Upper lobe of left lung (tissue), 6 donors: ENCODE measurements around the gene RNF19B. TPM values are rescaled to one million over a fixed set of nuclear protein-coding genes. Genes with fewer than 3 reads are reported as not detected.

Experiments used
- ATAC-seq, 2 donors: fragments of 200-7000 bp; cut with Tn5 transposase; one replicate each; pipeline ENCODE4 v1.9.1; 2022; ENCODE audit warnings: mild to moderate bottlenecking in 2 of 2, moderate library complexity in 2 of 2; ENCODE audit not compliant: low FRiP score in 2 of 2
- DNase-seq, 2 donors: peaks; one replicate each; pipeline ENCODE4 v3.0.0-alpha.2; 2019 to 2020
- H3K27ac ChIP-seq, 4 donors: fragments of 200-600 bp; sonication (generic); one replicate each; pipeline ENCODE4 v1.5.1; 2016 to 2019
- H3K27me3 ChIP-seq, 4 donors: fragments of 200-600 bp; sonication (generic); one replicate each; pipeline ENCODE4 v1.5.1; 2017 to 2019
- H3K36me3 ChIP-seq, 4 donors: fragments of 200-600 bp; sonication (generic); one replicate each; pipeline ENCODE4 v1.5.1; 2016 to 2019
- H3K4me1 ChIP-seq, 4 donors: fragments of 200-600 bp; sonication (generic); one replicate each; pipeline ENCODE4 v1.5.1; 2018 to 2019
- H3K4me3 ChIP-seq, 4 donors: fragments of 200-600 bp; sonication (generic); one replicate each; pipeline ENCODE4 v1.5.1; 2017 to 2019; ENCODE audit warnings: mild to moderate bottlenecking in 2 of 4, moderate library complexity in 1 of 4
- H3K9me3 ChIP-seq, 4 donors: fragments of 200-600 bp; sonication (generic); one replicate each; pipeline ENCODE4 v1.5.1; 2018 to 2019
- EP300 ChIP-seq, 4 donors: sonication (generic); formaldehyde crosslinking; IDR thresholded peaks; one replicate each; pipeline ENCODE4 v1.5.1; 2017; ENCODE audit warnings: antibody characterized with exemption in 4 of 4, control low read depth in 2 of 4
- POLR2A ChIP-seq, 4 donors: fragments of 450-650 bp; IDR thresholded peaks; one replicate each; pipeline ENCODE4 v1.5.1; 2016 to 2017; ENCODE audit warnings: antibody characterized with exemption in 4 of 4, mild to moderate bottlenecking in 2 of 4
- POLR2AphosphoS5 ChIP-seq, 2 donors: sonication (generic); formaldehyde crosslinking; IDR thresholded peaks; one replicate each; pipeline ENCODE4 v1.5.1; 2017; ENCODE audit warnings: antibody characterized with exemption in 2 of 2
- WGBS, 2 donors: methylation state at CpG; one replicate each; pipeline ENCODE4 v1.1.5; 2017 to 2018; 5-methylcytosine and 5-hydroxymethylcytosine counted together
- total RNA-seq, 6 donors: library from RNA; depleted of rRNA in 4 of 6; stranded (reverse); fragments of >200 nt in 4 of 6; gene quantifications; one replicate each; pipeline versions ENCODE4 v1.1.0 to v1.2.1, GENCODE V29; 2016 to 2021
- TF ChIP-seq, protein P1 (sequence below), 6 experiments: fragments of 450-650 bp in 4 of 6; fragments of 200-600 bp in 2 of 6; sonication (generic) in 2 of 6; IDR thresholded peaks; one replicate each; pipeline ENCODE4 v1.5.1; 2016 to 2019; ENCODE audit warnings: antibody characterized with exemption in 6 of 6
- donor health status: DM: no; HTN: no; CAD: no; lungs with moderate emphysema.
- donor health status: DM: no; HTN: yes; CAD: no; lungs with severe emphysema.

Gene RNF19B, protein sequence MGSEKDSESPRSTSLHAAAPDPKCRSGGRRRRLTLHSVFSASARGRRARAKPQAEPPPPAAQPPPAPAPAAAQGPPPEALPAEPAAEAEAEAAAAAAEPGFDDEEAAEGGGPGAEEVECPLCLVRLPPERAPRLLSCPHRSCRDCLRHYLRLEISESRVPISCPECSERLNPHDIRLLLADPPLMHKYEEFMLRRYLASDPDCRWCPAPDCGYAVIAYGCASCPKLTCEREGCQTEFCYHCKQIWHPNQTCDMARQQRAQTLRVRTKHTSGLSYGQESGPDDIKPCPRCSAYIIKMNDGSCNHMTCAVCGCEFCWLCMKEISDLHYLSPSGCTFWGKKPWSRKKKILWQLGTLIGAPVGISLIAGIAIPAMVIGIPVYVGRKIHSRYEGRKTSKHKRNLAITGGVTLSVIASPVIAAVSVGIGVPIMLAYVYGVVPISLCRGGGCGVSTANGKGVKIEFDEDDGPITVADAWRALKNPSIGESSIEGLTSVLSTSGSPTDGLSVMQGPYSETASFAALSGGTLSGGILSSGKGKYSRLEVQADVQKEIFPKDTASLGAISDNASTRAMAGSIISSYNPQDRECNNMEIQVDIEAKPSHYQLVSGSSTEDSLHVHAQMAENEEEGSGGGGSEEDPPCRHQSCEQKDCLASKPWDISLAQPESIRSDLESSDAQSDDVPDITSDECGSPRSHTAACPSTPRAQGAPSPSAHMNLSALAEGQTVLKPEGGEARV
- total RNA-seq = 10 to 100 TPM; 28.7 to 44.5 (median 37.4) TPM

DNA sequence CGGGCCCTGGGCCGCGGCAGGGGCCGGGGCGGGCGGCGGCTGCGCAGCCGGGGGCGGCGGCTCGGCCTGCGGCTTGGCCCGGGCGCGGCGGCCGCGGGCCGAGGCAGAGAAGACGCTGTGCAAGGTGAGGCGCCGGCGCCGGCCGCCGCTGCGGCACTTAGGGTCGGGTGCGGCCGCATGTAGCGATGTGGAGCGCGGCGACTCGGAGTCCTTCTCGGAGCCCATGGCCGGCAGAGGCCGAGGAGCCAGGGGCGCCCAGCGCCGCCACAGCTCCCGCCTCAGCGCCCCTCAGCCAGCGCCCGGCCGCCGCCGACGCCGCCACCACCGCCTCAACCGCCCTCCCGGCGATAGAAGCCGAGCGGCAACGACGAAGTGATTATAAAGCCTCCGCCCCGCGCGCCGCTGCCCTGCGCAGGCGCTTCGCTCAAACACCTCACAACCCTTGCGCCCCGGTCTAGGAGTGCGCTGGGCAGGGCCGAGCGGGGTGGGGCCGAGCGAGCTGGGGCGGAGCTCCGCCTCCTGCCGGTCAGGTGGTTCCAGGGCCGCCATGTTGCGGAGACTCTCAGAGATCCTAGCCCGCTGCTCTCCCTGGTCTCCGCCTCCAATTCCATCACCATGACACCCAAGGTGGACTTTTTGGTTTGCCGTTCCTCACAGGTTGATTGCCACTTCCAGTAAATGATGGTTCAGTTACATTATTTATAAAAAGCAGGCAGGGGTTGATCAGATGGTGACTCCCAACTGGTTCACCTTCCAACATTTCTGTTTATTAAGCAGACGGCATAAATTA, at the start of gene RNF19B:
RNF19B (minus strand) TSS at position 349 of the 790 bp plus-strand sequence; CDS start at position 225, 124 bp downstream.
- ATAC-seq (peak; percentile 98 to 99), DNase-seq (peak; percentile 98 to 99)
- Histone ChIP-seq H3K27me3 (no peaks in the 10 kb centered on the region), H3K4me1 (peaks cover 22 to 37% (median 28%) of the 10 kb centered on the region in 4 donors), H3K27ac (peak within 1 kb of the TSS; percentile 89 to 99 (median 98)), H3K4me3 (peak within 1 kb of the TSS; percentile 88 to 99 (median 96)), H3K36me3 (no peaks in the 10 kb centered on the region), H3K9me3 (peaks cover 0 to 3% (median 0%) of the 10 kb centered on the region in 4 donors)
- WGBS, 2 donors = 3 to 14% methylated on average over 4 to 20 of the region's 83 CpGs
- TF ChIP-seq, protein P1, sequence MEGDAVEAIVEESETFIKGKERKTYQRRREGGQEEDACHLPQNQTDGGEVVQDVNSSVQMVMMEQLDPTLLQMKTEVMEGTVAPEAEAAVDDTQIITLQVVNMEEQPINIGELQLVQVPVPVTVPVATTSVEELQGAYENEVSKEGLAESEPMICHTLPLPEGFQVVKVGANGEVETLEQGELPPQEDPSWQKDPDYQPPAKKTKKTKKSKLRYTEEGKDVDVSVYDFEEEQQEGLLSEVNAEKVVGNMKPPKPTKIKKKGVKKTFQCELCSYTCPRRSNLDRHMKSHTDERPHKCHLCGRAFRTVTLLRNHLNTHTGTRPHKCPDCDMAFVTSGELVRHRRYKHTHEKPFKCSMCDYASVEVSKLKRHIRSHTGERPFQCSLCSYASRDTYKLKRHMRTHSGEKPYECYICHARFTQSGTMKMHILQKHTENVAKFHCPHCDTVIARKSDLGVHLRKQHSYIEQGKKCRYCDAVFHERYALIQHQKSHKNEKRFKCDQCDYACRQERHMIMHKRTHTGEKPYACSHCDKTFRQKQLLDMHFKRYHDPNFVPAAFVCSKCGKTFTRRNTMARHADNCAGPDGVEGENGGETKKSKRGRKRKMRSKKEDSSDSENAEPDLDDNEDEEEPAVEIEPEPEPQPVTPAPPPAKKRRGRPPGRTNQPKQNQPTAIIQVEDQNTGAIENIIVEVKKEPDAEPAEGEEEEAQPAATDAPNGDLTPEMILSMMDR (IDR thresholded peaks at IDR 0.05) = peak in 4 of 6 experiments; percentile 53 to 75 (median 62)
- peak; percentile 80 to 100 (median 99) for TF ChIP-seq POLR2A (IDR thresholded peaks at IDR 0.05)
- peak; percentile 97 to 100 for TF ChIP-seq POLR2AphosphoS5 (IDR thresholded peaks at IDR 0.05)
- TF ChIP-seq EP300 (IDR thresholded peaks at IDR 0.05) = peak in 1 of 4 donors; percentile 43

DNA sequence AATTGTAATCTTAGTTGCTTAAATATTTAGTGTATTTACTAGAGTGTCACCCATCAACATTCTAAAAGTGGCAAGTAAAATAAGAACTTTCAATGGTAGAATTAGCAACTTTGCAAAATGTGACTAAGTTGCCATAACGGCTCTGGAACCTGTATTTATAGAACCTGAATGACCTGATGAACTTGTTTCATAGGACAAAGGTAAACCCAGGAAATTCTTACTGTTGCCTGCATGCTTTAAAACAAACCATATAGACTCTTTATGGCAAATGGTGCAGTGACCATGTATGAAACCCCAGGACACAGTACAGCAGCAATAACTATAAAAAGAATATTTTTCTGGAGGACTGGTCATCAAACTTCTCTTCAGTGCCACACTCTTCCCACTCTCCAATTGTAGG, 49.2 kb upstream of the RNF19B start:
- H3K27me3 ChIP-seq = no peaks in the 10 kb centered on the region
- H3K4me3 ChIP-seq = no peak overlapping the region
- ATAC-seq (no peak), DNase-seq (no peak)
- TF ChIP-seq EP300 (IDR thresholded peaks at IDR 0.05) (no peak), POLR2AphosphoS5 (IDR thresholded peaks at IDR 0.05) (no peak), POLR2A (IDR thresholded peaks at IDR 0.05) (no peak)
- TF ChIP-seq, protein P1 (IDR thresholded peaks at IDR 0.05) = no peak
- peaks cover 0 to 42% (median 33%) of the 10 kb centered on the region in 4 donors for H3K36me3 ChIP-seq
- peaks cover 30 to 34% (median 33%) of the 10 kb centered on the region in 4 donors for H3K4me1 ChIP-seq
- H3K9me3 ChIP-seq = no peaks in the 10 kb centered on the region
- H3K27ac ChIP-seq = no peak overlapping the region
- 61 to 68% methylated on average over 1 of the region's 1 CpG for WGBS, 2 donors

DNA sequence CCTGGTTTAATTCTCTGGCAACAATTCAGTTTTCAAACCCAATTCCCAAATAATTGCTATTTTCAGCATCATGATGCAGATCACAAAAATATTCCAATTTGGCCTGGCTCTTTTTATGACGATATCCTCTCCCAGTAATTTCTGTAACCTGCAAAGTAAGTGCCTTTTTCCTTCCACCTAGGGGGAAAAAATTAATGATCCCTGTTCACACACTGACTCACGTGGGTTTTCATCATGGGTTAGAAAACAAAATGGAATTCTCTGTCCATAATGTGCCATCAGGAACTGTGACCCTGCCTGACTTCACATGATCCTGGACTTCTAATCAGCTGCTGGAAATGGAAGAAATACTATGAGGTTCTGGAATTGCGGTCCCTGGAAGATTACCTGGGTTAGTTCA, 47.6 kb upstream of the RNF19B start:
- ATAC-seq (no peak), DNase-seq (no peak)
- Histone ChIP-seq H3K4me3 (no peak overlapping the region), H3K27me3 (no peaks in the 10 kb centered on the region), H3K9me3 (no peaks in the 10 kb centered on the region), H3K27ac (peak overlapping the region in 3 of 4 donors; percentile 47 to 82 (median 80)), H3K36me3 (peaks cover 0 to 37% (median 28%) of the 10 kb centered on the region in 4 donors), H3K4me1 (peaks cover 33 to 50% (median 46%) of the 10 kb centered on the region in 4 donors)
- TF ChIP-seq EP300 (IDR thresholded peaks at IDR 0.05) = no peak
- TF ChIP-seq POLR2A (IDR thresholded peaks at IDR 0.05) = no peak
- TF ChIP-seq POLR2AphosphoS5 (IDR thresholded peaks at IDR 0.05) = no peak
- TF ChIP-seq, protein P1 (IDR thresholded peaks at IDR 0.05) = no peak
- 78 to 88% methylated on average over 3 of the region's 3 CpGs for WGBS, 2 donors

DNA sequence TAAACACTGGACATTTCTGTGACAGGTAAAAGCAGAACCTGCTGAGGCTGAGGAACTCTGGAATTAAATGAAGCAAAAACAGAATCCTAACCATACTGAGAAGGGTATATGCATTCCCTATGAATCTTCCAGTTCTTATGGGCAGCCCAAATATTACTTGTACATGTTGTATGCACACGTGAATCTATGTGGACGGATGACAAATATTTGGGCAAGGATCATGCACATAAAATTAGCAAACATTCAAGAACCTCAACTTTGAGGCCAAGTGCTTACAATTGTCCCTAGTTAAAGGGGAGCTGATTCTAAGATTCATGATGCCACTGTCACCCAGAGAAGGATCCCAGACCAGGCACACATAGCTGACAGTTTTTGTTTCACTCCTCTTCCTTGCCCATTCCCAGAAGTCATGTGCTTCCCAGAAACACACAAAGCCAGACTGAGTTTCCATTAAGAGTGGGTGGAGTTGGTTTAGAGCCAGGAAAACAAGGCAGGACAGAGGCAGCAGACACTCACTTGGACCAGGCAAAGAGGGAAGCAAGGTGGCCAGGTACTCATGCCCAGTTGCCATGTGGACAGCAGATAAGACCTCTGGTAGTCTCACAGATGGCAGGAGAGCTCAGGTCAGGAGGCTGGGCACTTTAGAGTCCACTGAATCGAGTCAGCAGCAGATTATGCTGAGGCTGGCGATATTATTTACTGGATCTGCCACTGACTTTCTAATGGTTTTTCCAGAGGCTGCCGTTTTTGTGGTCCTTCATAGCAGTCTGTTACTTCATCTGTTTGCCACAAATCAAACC, 46.5 kb upstream of the RNF19B start:
- DNase-seq = peak in 1 of 2 donors; percentile 68
- TF ChIP-seq POLR2A (IDR thresholded peaks at IDR 0.05) (no peak), POLR2AphosphoS5 (IDR thresholded peaks at IDR 0.05) (peak; percentile 77 to 91), EP300 (IDR thresholded peaks at IDR 0.05) (peak in 2 of 4 donors; percentile 70 to 92)
- TF ChIP-seq, protein P1 (IDR thresholded peaks at IDR 0.05) = no peak

More for the DNA sequence above, 46.5 kb upstream of the RNF19B start:
- peak in 1 of 2 donors; percentile 53 for ATAC-seq
- WGBS, 2 donors = 45% methylated on average over 5 of the region's 5 CpGs
- peaks cover 41 to 60% (median 56%) of the 10 kb centered on the region in 4 donors for H3K4me1 ChIP-seq
- H3K36me3 ChIP-seq = peaks cover 0 to 33% (median 25%) of the 10 kb centered on the region in 4 donors
- H3K9me3 ChIP-seq = no peaks in the 10 kb centered on the region
- no peaks in the 10 kb centered on the region for H3K27me3 ChIP-seq
- no peak overlapping the region for H3K4me3 ChIP-seq
- H3K27ac ChIP-seq = peak overlapping the region; percentile 47 to 82 (median 78)
